H1 (cell line): ENCODE measurements around the gene B3GAT2. TPM values are rescaled to one million over a fixed set of nuclear protein-coding genes. Genes with fewer than 3 reads are reported as not detected.

ENCODE experiments used
- CTCF ChIA-PET: fragments of 300-600 bp; sonication (Branson Sonifier 250); formaldehyde crosslinking; loops from one replicate; lab custom pipeline; 2021; ENCODE audit not compliant: partially characterized antibody; lab: Charles Lee
- POLR2A ChIA-PET: fragments of 300-600 bp; sonication (Branson Sonifier 250); formaldehyde crosslinking; loops from one replicate; lab custom pipeline; 2021; ENCODE audit warnings: inconsistent platforms; ENCODE audit not compliant: partially characterized antibody; lab: Charles Lee
- DNase-seq, 2 experiments: peaks; one replicate each; pipeline versions ENCODE4 v3.0.0 to v3.0.0-alpha.2; 2010 to 2022; ENCODE audit warnings: low spot score in 2 of 2, low read depth in 1 of 2, mixed read lengths in 1 of 2
- FAIRE-seq: peaks from 2 replicates; lab custom pipeline; 2011; peaks lifted over from hg19 to GRCh38; lab: Jason Lieb, UNC
- H2AFZ ChIP-seq: 2 replicates; pipeline ENCODE4 v1.8.1; 2012; ENCODE audit warnings: low read length, inconsistent platforms
- H2AK5ac ChIP-seq: 2 replicates; pipeline ENCODE4 v1.6.1; 2013; ENCODE audit warnings: low read depth, low read length
- H2BK120ac ChIP-seq: replicated peaks from 2 replicates; pipeline ENCODE3; 2013; ENCODE audit warnings: low read depth, low read length, inconsistent platforms
- H2BK12ac ChIP-seq: 2 replicates; pipeline ENCODE4 v1.6.1; 2013; ENCODE audit warnings: low read depth, low read length
- H2BK15ac ChIP-seq: 2 replicates; pipeline ENCODE4 v1.6.1; 2013; ENCODE audit warnings: low read length
- H2BK20ac ChIP-seq: 2 replicates; pipeline ENCODE4 v1.6.1; 2013; ENCODE audit warnings: low read length
- H2BK5ac ChIP-seq: 2 replicates; pipeline ENCODE4 v1.6.1; 2013; ENCODE audit warnings: low read depth, low read length
- H3K14ac ChIP-seq: 2 replicates; pipeline ENCODE4 v1.6.1; 2013; ENCODE audit warnings: inconsistent platforms; ENCODE audit not compliant: insufficient read length
- H3K18ac ChIP-seq: 2 replicates; pipeline ENCODE4 v1.6.1; 2013; ENCODE audit warnings: low read length; ENCODE audit errors: extremely low read depth
- H3K23ac ChIP-seq: 2 replicates; pipeline ENCODE4 v1.6.1; 2013; ENCODE audit warnings: inconsistent platforms; ENCODE audit not compliant: insufficient read length
- H3K23me2 ChIP-seq: 2 replicates; pipeline ENCODE4 v1.6.1; 2013; ENCODE audit warnings: low read depth, low read length
- H3K27ac ChIP-seq: 2 replicates; pipeline ENCODE4 v1.6.1; 2011; ENCODE audit warnings: low read depth, low read length, inconsistent platforms
- H3K27me3 ChIP-seq, 4 experiments: replicated peaks in 1 of 4; 1 replicate in 1 of 4; 2 replicates in 3 of 4; pipeline versions ENCODE4 v1.6.1 to v1.8.1; 2011 to 2013; ENCODE audit warnings: low read length in 3 of 4, mild to moderate bottlenecking in 3 of 4, inconsistent platforms in 2 of 4, mixed read lengths in 2 of 4, moderate library complexity in 1 of 4; ENCODE audit not compliant: control insufficient read depth in 3 of 4, insufficient read depth in 3 of 4; ENCODE audit errors: extremely low read depth in 1 of 4
- H3K36me3 ChIP-seq, 4 experiments: 2 replicates each; pipeline versions ENCODE4 v1.6.1 to v1.8.1; 2011 to 2013; ENCODE audit warnings: mild to moderate bottlenecking in 4 of 4, low read length in 3 of 4, moderate library complexity in 2 of 4, control low read depth in 1 of 4, inconsistent platforms in 1 of 4; ENCODE audit not compliant: insufficient read depth in 4 of 4, control insufficient read depth in 2 of 4
- H3K4ac ChIP-seq: replicated peaks from 2 replicates; pipeline ENCODE3; 2013; ENCODE audit warnings: low read length, low read depth, mixed read lengths, inconsistent platforms; ENCODE audit not compliant: insufficient read length
- H3K4me1 ChIP-seq, 4 experiments: replicated peaks in 1 of 4; 1 replicate in 1 of 4; 2 replicates in 3 of 4; pipeline versions ENCODE4 v1.6.1 to v1.8.1; 2011 to 2013; ENCODE audit warnings: low read length in 3 of 4, inconsistent platforms in 2 of 4, mixed read lengths in 1 of 4; ENCODE audit not compliant: insufficient read depth in 4 of 4, control insufficient read depth in 3 of 4
- H3K4me2 ChIP-seq, 2 experiments: 2 replicates each; pipeline versions ENCODE4 v1.6.1 to v1.8.1; 2011 to 2013; ENCODE audit warnings: low read depth in 2 of 2, low read length in 2 of 2, control low read depth in 1 of 2, inconsistent platforms in 1 of 2, mild to moderate bottlenecking in 1 of 2; ENCODE audit not compliant: insufficient read depth in 1 of 2
- H3K4me3 ChIP-seq, 4 experiments: fragments of 200-600, 300-600 bp in 1 of 4; sonication (generic), shearing (Covaris generic), sonication (Bioruptor Twin) in 1 of 4; 2 replicates each; pipeline versions ENCODE4 v1.5.1 to v1.8.1; 2011 to 2016; ENCODE audit warnings: low read length in 4 of 4, low read depth in 3 of 4, control low read depth in 2 of 4, inconsistent platforms in 2 of 4, mild to moderate bottlenecking in 2 of 4, mixed read lengths in 1 of 4, moderate library complexity in 1 of 4; ENCODE audit not compliant: insufficient read depth in 2 of 4; ENCODE audit errors: extremely low read depth in 1 of 4
- H3K56ac ChIP-seq: replicated peaks from 2 replicates; pipeline ENCODE3; 2013; ENCODE audit warnings: low read depth, mild to moderate bottlenecking, mixed read lengths, low read length, inconsistent platforms; ENCODE audit not compliant: insufficient read length
- H3K79me1 ChIP-seq: 2 replicates; pipeline ENCODE4 v1.6.1; 2013; ENCODE audit warnings: low read depth, low read length, control low read depth
- H3K79me2 ChIP-seq, 2 experiments: 2 replicates each; pipeline versions ENCODE4 v1.6.1 to v1.8.1; 2012 to 2013; ENCODE audit warnings: low read length in 2 of 2, mild to moderate bottlenecking in 2 of 2, inconsistent platforms in 1 of 2; ENCODE audit not compliant: insufficient read depth in 2 of 2, control insufficient read depth in 1 of 2
- H3K9ac ChIP-seq, 4 experiments: replicated peaks in 1 of 4; 1 replicate in 1 of 4; 2 replicates in 3 of 4; pipeline versions ENCODE4 v1.6.1 to v1.8.1; 2011 to 2013; ENCODE audit warnings: low read depth in 3 of 4, low read length in 3 of 4, control low read depth in 2 of 4, mild to moderate bottlenecking in 2 of 4, moderate library complexity in 2 of 4, inconsistent platforms in 1 of 4; ENCODE audit errors: extremely low read depth in 1 of 4
- H3K9me3 ChIP-seq, 2 experiments: 2 replicates each; pipeline versions ENCODE4 v1.6.1 to v1.8.1; 2012 to 2013; ENCODE audit warnings: mild to moderate bottlenecking in 2 of 2, moderate library complexity in 2 of 2, control low read depth in 1 of 2, inconsistent platforms in 1 of 2, low read depth in 1 of 2, low read length in 1 of 2, mixed read lengths in 1 of 2; ENCODE audit not compliant: insufficient read depth in 2 of 2
- H4K20me1 ChIP-seq, 2 experiments: replicated peaks in 1 of 2; 2 replicates each; pipeline versions ENCODE3 to v1.8.1; 2011 to 2013; ENCODE audit warnings: inconsistent platforms in 2 of 2, low read length in 2 of 2, mild to moderate bottlenecking in 1 of 2; ENCODE audit not compliant: insufficient read depth in 2 of 2, control insufficient read depth in 1 of 2
- H4K5ac ChIP-seq: 2 replicates; pipeline ENCODE4 v1.6.1; 2013; ENCODE audit warnings: low read length, low read depth, mixed read lengths, inconsistent platforms; ENCODE audit not compliant: insufficient read length
- H4K8ac ChIP-seq: 2 replicates; pipeline ENCODE4 v1.8.0; 2013; ENCODE audit warnings: mild to moderate bottlenecking, moderate library complexity, low read length, inconsistent platforms; ENCODE audit not compliant: insufficient read depth; ENCODE audit errors: extremely low read depth
- H4K91ac ChIP-seq: replicated peaks from 2 replicates; pipeline ENCODE3; 2013; ENCODE audit warnings: low read length, mixed read lengths, inconsistent platforms; ENCODE audit not compliant: insufficient read length
- BCL11A ChIP-seq, 2 experiments: IDR thresholded peaks; one replicate each; pipeline ENCODE4 v1.6.1; 2011; ENCODE audit warnings: low read depth in 2 of 2, low read length in 2 of 2, mild to moderate bottlenecking in 2 of 2
- NRF1 ChIP-seq: IDR thresholded peaks from 2 replicates; pipeline ENCODE4 v1.6.1; 2011; ENCODE audit warnings: mild to moderate bottlenecking, low read depth, low read length, improper control_type of control experiment
- POU5F1 ChIP-seq: IDR thresholded peaks from 2 replicates; pipeline ENCODE4 v1.6.1; 2011; ENCODE audit warnings: low read depth, mild to moderate bottlenecking, low read length, moderate library complexity
- SIRT6 ChIP-seq: IDR thresholded peaks from one replicate; pipeline ENCODE4 v1.7.1; 2012; ENCODE audit warnings: low read length, inconsistent platforms
- SP1 ChIP-seq: IDR thresholded peaks from 2 replicates; pipeline ENCODE4 v1.6.1; 2011; ENCODE audit warnings: low read depth, low read length
- ZNF274 ChIP-seq: IDR thresholded peaks from 2 replicates; pipeline ENCODE4 v1.7.0; 2012; ENCODE audit warnings: low read length, borderline replicate concordance; ENCODE audit errors: extremely low read depth
- WGBS, 2 experiments: shearing (Covaris generic) in 1 of 2; methylation state at CpG; one replicate each; pipeline versions ENCODE4 v1.1.6 to v1.1.7; 2013 to 2015; ENCODE audit warnings: low lambda C conversion rate in 2 of 2, mixed read lengths in 2 of 2, inconsistent platforms in 1 of 2, low coverage in 1 of 2, missing lambda C conversion rate in 1 of 2; ENCODE audit not compliant: insufficient replicate concordance in 2 of 2, insufficient coverage in 1 of 2, insufficient read length in 1 of 2; ENCODE audit errors: extremely low coverage in 1 of 2, missing lambda C conversion rate in 1 of 2; 5-methylcytosine and 5-hydroxymethylcytosine counted together
- polyA plus RNA-seq, 7 experiments: library from polyadenylated mRNA; depleted of rRNA in 3 of 7; stranded (reverse) in 5 of 7; unstranded in 2 of 7; fragments of >200 nt in 5 of 7; fragments of 200-250 nt in 2 of 7; gene quantifications; 1 replicate in 5 of 7; 2 replicates in 1 of 7; 4 replicates in 1 of 7; pipeline versions ENCODE4 v1.2.1 to v1.2.3, GENCODE V29; 2011 to 2013; ENCODE audit warnings: missing spikeins in 2 of 7, mixed read lengths in 2 of 7
- total RNA-seq: library from RNA; stranded (reverse); fragmentation: NEBNext Ultra II Directional; extraction: Animal tissue kit (Norgen Biotek cat#: 25700); gene quantifications from 2 replicates; pipeline ENCODE4 v1.2.1, GENCODE V29; 2021

B3GAT2 gene
- total and polyA plus RNA-seq, 2 of the 8 experiments (the other 6 are each of a cell fraction or from before 2014, with no cell fraction given) = 0.83 to 1.9 TPM

DNA sequence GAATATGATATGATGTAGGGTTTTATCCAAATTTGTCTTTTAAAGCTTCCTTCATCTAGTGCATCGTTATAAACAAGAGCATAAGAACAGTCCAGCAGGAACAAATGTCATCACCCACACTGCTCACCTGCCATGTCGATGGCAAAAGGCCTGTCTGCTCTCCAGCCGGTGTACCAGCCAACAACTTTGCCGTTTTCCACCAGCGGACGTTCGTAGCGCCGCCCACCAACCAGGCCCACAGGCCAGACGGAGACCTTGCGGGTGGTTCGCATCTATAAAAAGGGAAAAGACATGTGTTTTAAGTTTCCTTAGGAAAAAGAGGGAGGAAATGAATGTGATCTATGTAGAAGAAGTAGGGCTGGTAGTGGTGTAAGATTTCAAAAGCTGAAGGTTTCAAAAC is 62.9 kb downstream of the B3GAT2 start:
- no peaks in the 10 kb centered on the region for H3K79me2 ChIP-seq
- POLR2A ChIA-PET = no interaction called here
- no peak overlapping the region for H3K4me2 ChIP-seq
- H3K4ac ChIP-seq = no peak overlapping the region
- no peaks in the 10 kb centered on the region for H3K79me1 ChIP-seq
- H2BK15ac ChIP-seq = no peak overlapping the region
- H3K23ac ChIP-seq = no peak overlapping the region
- H3K9ac ChIP-seq = no peak overlapping the region
- H3K14ac ChIP-seq = no peak overlapping the region
- no peaks in the 10 kb centered on the region for H3K9me3 ChIP-seq
- H3K18ac ChIP-seq = no peak overlapping the region
- FAIRE-seq = no peak
- no peak overlapping the region for H3K4me3 ChIP-seq
- no peak overlapping the region for H2BK5ac ChIP-seq
- CTCF ChIA-PET = interaction anchor here (0.7 to 2.3 kb wide), 7 partner anchors 9 to 189 kb away, joined by 3 to 22 read pairs (median 4); no protein-coding TSS in a partner anchor
- no peak overlapping the region for H4K5ac ChIP-seq
- H4K91ac ChIP-seq = no peak overlapping the region
- TF ChIP-seq BCL11A (IDR thresholded peaks at IDR 0.05; ENCODE audit: low read depth in 2 of 2, low read length in 2 of 2) (no peak), POU5F1 (no peak), ZNF274 (no peak), SIRT6 (no peak), SP1 (no peak), NRF1 (no peak)
- H3K27ac ChIP-seq = no peak overlapping the region
- no peaks in the 10 kb centered on the region for H4K20me1 ChIP-seq
- H2BK120ac ChIP-seq = no peak overlapping the region
- no peak overlapping the region for H2BK12ac ChIP-seq
- no peak for DNase-seq
- no peaks in the 10 kb centered on the region for H3K27me3 ChIP-seq
- no peaks in the 10 kb centered on the region for H3K4me1 ChIP-seq
- no peak overlapping the region for H2AFZ ChIP-seq
- H2BK20ac ChIP-seq = no peak overlapping the region
- H4K8ac ChIP-seq = no peak overlapping the region
- H3K56ac ChIP-seq = no peak overlapping the region
- 94% methylated on average over 12 of the region's 12 CpGs; no CpG with 5 or more reads in 1 of the 2 experiments for WGBS, 2 experiments
- no peaks in the 10 kb centered on the region; the same call in 1 of the 2 replicates for H3K23me2 ChIP-seq
- H3K36me3 ChIP-seq = no peaks in the 10 kb centered on the region
- no peak overlapping the region for H2AK5ac ChIP-seq
